HL-60/S4 (cell line): ENCODE results near the gene CENPO.

ENCODE experiments used
- in situ Hi-C: fragments of 300-500 bp; cut with MboI; formaldehyde crosslinking; loops from 2 replicates; pipeline ENCODE4 v1.14.3; 2022; ENCODE audit warnings: low sequenced_read_pairs

The CENPO gene

GRCh38 chr2:24792874-24793760 is at the start of gene CENPO, which contains the start of gene PTRHD1:
TSS of gene CENPO (plus strand) at chr2:24793425. CDS start at chr2:24793920, 495 bp downstream.
TSS of gene PTRHD1 (minus strand) at chr2:24793391. CDS start at chr2:24793377, 14 bp downstream.
- in situ Hi-C loops, result no loop called here

GRCh38 chr2:24743924-24744323 is 49.3 kb upstream of the CENPO start:
- in situ Hi-C loops, result no loop called here

- in situ Hi-C loops, result no loop called here
These were observed 48.9 kb upstream of the CENPO start for GRCh38 chr2:24744356-24744755.

- in situ Hi-C loops, result no loop called here
These were observed 47.4 kb upstream of the CENPO start for GRCh38 chr2:24745825-24746224.

GRCh38 chr2:24747299-24747698 is 45.9 kb upstream of the CENPO start:
- in situ Hi-C loops, result no loop called here

GRCh38 chr2:24749069-24749691 is 44.0 kb upstream of the CENPO start:
- in situ Hi-C loops, result no loop called here

- in situ Hi-C loops, result no loop called here
These were observed 38.1 kb upstream of the CENPO start for GRCh38 chr2:24754985-24755705.

- in situ Hi-C loops, result no loop called here
These were observed 36.4 kb upstream of the CENPO start for GRCh38 chr2:24756789-24757188.

- in situ Hi-C loops, result no loop called here
These were observed 31.4 kb upstream of the CENPO start for GRCh38 chr2:24761866-24762265.

GRCh38 chr2:24762518-24762917 is 30.7 kb upstream of the CENPO start:
- in situ Hi-C loops, result no loop called here

- in situ Hi-C loops, result no loop called here
These were observed 29.4 kb upstream of the CENPO start for GRCh38 chr2:24763843-24764242.

GRCh38 chr2:24766609-24767008 is 26.6 kb upstream of the CENPO start:
- in situ Hi-C loops, result no loop called here

- in situ Hi-C loops, result no loop called here
These were observed 25.2 kb upstream of the CENPO start for GRCh38 chr2:24768013-24768412.

- in situ Hi-C loops, result no loop called here
These were observed 24.6 kb upstream of the CENPO start for GRCh38 chr2:24768601-24769000.

GRCh38 chr2:24771061-24771460 is 22.2 kb upstream of the CENPO start:
- in situ Hi-C loops, result no loop called here

GRCh38 chr2:24771764-24772586 is 21.2 kb upstream of the CENPO start:
- in situ Hi-C loops, result no loop called here

GRCh38 chr2:24774373-24774772 is 18.9 kb upstream of the CENPO start:
- in situ Hi-C loops, result no loop called here

- in situ Hi-C loops, result no loop called here
These were observed 14.1 kb upstream of the CENPO start for GRCh38 chr2:24779116-24779515.

- in situ Hi-C loops, result no loop called here
These were observed 9.6 kb upstream of the CENPO start for GRCh38 chr2:24783641-24784040.

GRCh38 chr2:24785671-24786321 is 7.4 kb upstream of the CENPO start:
- in situ Hi-C loops, result no loop called here
